HuH-7.5 (cell line): Measurements from ENCODE around the gene DLGAP1.

Experiments used
- DNase-seq: peaks from one replicate; pipeline ENCODE4 v3.0.0; 2011; ENCODE audit warnings: low spot score

Gene DLGAP1

GRCh38 chr18:4286256-4286655 lies 168.9 kb downstream of the DLGAP1 start:
- no peak for DNase-seq

DNA sequence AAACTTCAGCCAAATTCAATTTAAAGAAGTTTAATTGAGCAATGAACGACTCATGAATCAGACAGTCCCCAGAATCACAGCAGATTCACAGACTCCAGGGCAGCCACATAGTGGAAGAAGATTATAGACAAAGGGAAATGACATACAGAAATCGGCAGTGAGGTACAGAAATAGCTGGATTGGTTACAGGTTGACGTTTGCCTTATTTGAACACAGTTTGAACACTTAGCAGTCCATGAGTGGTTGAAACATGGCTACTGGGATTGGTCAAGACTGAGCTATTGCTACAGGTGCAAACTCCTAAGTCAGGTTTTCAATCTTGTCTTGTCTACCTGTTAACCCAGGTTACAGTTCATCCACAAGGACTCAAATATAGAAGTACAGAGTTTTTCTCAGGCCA lies 169.6 kb downstream of the DLGAP1 start:
- DNase-seq = no peak

DNA sequence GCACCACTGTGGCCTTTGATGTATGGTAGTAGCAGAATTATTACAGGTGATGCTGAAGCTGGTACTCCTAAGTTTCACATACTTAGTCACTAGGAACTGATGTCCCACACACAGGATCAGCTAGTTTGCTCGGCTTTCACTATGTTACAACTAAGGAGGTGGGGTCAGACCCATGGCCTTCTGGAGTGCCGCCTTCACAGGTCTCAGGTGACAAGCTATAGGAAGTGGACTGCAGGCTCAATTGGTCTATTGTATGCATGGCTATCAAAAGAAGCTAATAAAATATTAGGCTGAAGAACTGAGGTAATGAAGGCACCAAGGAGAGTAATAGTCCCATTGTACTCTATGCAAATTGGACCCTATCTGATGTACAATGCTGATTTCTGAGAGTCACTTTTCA lies 170.6 kb downstream of the DLGAP1 start:
- no peak for DNase-seq

DNA sequence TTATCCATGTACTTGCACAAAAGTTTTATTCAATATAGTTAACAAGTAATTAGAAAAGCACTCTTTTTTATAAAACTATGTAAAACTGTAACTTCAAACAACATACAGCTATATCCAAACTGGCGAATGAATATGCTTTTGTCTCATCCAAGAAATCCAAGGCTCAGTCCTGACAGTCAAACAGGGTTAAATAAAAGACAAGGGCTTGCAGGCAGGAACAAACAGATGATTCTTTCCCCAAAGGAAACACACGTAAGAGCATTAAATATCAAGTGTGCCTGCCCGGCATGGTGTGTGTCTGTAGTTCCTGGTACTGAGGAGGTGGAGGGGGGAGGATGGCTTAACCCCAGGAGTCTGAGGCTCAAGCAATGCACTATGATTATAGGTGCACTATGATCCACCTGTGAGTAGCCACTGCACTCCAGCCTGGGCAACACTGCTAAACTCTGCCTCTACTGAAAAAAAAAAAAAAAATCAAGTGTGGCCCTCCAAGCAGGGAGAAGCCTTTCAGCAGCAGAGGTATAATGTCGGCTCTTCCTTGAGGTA lies 171.3 kb downstream of the DLGAP1 start:
- DNase-seq = no peak

- DNase-seq = no peak
Observed at GRCh38 chr18:4282954-4283353, 172.2 kb downstream of the DLGAP1 start.

DNA sequence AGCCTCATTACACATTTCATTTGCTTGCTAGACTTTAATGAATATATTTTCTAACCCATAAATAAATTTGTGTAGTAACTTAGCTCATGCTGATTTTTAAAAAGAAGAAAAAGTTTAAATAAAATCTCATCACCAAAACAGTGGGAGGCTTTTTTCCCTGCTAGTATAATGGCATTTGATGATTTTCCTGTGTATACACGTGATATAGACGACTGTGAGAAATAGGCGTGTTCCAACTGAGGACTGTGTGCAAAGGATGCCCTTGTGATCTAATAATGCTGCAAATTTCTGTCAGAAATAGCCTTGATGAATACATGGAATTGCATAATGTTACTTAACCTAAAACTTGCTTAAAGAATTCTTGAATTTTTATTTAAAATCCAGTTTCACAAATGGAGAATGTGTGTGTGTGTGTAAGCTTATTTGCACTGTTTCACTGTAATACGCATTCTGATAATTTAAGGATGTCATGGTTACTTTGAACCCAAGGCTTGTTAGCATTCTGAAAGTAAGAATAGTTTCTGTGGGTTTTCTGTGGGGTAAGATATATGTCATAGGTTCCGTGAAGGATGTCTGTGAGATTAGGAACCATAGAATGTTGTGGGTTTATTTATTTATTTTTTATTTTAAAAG lies 178.0 kb downstream of the DLGAP1 start:
- DNase-seq = no peak

DNA sequence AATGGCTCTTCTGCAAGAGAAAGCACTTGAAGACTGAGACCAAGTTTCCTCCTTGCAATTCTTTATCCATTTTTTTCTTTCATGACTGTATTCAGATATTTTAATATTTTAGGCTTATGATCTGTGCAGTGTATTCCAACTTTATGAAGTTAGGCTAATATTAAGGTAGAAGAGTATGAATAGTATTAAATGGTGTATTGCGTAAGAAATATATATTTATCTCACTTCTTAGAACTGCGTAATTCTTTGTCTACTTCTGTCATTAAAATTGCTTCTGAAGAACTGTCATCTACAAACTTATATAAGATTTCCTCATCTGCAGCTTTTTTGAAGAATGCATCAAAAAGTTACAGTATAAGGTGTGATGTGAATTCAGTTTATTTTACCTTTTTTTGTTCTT lies 183.2 kb downstream of the DLGAP1 start:
- DNase-seq = no peak

DNA sequence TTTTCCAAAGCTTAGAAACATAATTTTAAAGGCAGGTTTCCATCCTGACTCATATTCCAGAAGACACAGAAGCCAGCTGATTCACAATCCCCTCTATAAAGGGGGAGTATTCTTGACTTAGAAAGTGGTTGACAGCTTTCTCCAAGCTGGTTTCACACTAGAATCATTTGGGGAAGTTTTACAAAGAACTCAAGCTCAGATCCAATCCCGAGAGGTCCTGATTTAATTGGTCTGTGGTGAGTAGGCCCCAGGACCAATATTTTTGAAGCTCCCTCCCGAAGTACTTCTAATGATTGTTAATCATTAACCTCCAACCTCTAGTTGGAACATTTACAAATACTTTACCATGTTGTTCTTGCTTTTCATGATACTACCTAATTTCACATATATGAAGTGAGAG lies 184.1 kb downstream of the DLGAP1 start:
- DNase-seq = no peak

GRCh38 chr18:4270016-4270415 lies 185.1 kb downstream of the DLGAP1 start:
- no peak for DNase-seq

DNA sequence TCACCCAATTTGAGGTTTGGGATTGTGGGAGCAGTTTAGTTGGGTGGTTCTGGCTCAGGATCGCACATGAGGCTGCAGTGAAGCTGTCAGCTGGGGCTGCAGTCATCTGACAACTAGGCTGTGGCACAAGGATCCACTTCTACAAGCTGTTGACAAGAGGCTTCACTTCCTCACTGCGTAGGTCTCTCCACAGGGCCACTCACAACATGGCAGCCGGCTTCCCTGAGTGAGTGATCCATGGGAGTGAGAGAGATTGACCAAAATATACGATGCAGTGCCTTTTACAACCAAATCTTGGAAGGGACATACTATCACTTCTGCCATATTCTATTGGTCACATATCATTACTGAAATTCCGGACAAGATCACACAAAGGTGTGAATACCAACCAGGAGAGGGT lies 187.5 kb downstream of the DLGAP1 start:
- DNase-seq = no peak

GRCh38 chr18:4264347-4264791 lies 190.7 kb downstream of the DLGAP1 start:
- no peak for DNase-seq

- no peak for DNase-seq
Observed at GRCh38 chr18:4260107-4260506, 195.0 kb downstream of the DLGAP1 start.

GRCh38 chr18:4256766-4257417 lies 198.2 kb downstream of the DLGAP1 start:
- no peak for DNase-seq

DNA sequence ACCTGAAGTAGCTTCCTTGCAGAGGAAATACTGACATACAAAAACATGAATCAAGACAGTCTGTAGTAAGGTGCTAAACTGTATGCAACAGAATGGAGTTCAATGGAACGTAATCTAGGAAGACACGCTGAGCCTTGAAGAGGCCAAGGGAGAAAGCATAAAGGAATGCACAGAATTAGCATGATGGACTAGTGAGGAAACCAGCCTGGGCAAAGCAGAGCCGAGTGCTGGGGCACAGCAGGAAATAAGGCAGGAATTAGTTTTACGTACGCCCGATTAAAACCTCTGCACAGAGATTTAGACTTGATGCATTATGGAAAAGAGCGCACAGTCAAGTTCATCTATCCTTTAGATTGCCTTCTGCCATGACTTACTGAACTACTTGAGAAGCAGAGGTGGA lies 200.3 kb downstream of the DLGAP1 start:
- no peak for DNase-seq

- no peak for DNase-seq
Observed at GRCh38 chr18:4252829-4253228, 202.3 kb downstream of the DLGAP1 start.

GRCh38 chr18:4251873-4252272 lies 203.2 kb downstream of the DLGAP1 start:
- no peak for DNase-seq

DNA sequence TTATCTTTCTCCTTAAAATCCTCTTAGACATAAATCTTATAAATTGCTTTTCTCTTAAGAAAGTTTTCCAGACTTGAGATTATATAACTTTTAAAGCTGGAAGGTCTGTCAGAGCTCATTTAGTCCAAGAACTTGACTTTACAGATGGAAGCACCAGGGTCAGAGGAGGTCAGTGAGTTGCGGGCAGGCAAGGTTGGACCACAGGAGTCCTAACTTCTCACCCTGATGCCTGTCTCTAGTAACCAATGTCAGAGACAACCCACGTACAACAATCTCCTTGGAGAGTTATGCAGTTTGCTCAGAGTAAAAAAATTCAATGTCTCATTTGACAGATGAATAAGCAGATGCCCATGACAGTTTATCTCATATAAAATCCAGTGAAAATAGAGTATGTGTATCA lies 203.9 kb downstream of the DLGAP1 start:
- no peak for DNase-seq

DNA sequence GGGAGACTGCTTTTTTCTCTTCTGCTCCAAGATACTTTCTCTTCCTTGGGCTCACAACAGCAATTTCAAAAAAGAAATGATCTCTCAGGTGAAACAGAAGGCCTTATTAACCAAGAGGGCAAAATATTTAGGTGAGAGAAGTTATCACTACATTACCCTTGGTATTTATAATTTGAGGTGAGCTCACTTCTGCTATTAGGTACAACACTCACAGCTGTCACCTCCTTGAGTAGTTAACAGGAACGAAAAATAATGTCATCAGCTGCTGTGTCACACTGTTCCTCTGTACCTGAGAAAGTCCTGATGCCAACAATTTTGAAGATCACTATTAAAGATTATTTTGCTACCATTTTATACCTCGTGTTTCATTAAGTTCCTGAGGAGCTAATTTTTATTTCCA lies 205.0 kb downstream of the DLGAP1 start:
- DNase-seq = no peak

- DNase-seq = no peak
Observed at GRCh38 chr18:4248686-4249085, 206.4 kb downstream of the DLGAP1 start.

- DNase-seq = no peak
Observed at GRCh38 chr18:4246374-4246773, 208.7 kb downstream of the DLGAP1 start.

DNA sequence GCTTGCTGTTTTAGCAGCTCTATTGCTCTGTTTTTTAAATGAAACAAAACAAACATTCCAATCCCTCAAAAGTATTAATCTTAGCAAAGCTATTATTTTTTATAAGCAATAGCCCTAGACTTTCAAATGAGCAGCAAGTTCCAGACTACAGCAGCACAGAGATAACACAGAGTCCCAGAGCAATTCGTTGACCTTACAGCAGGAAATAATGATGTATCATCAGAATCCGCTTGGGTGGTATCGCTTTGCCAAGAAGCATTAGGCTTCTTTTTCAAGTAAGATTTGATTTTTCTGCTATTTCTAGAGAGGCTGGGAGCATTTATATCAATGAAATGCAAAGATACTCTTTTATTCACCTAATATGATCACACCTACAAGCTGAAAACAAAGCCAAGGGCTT lies 209.7 kb downstream of the DLGAP1 start:
- no peak for DNase-seq

DNA sequence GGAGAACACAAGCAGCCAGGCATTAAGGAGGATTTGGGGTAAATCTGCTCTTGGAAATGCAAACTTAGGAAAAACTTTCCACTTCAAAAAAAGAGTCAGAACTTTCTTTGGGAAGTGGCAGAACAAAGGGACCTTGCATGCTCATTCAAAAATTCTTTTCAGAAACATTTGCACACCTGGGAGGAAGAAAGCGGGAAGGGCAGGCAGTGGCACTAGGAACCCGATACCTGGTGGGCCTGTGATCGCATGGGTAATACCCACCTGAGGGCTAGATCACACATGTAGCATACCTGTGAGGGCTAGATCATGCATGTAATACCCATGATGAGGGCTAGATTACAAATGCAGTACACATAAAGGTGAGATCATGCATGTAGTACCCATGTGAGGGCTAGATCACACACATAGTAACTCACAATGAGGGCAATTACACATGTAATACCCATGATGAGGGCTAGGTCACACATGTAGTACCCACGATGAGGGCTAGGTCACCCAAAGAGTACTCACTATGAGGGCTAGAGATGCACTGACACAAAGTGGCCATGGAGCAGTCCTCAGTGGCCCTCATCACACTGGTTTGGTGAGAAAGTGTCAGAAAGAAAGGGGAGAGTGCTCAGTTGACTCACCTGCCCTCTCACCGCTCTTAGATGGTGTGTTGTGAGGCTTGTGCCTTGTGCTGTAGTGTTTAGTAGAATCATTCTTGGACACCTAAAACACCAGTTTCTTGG lies 212.5 kb downstream of the DLGAP1 start:
- no peak for DNase-seq

DNA sequence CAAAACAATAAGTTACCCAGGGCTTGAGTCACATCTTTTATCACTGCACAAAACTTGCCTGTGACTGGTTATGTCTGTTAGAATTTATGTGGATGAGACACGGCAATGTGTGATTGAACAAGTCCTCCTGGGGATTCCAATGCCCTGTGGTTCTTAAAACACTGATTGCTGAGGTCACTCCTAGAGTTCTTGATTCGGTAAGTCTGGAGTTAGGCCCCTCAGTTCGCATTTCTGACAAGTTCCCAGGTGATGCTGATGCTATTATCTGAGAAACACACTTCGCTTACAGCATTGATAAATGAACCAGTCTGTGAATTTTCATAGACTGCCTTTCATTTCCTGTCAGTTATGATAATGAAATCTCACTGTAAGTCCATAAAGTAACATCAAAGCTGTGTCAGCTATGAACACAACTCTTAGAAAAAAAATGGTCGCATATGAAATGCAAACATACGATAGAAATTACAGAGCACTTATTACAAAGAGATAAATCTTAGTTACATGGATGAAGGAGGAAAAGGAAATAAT lies 214.0 kb downstream of the DLGAP1 start:
- DNase-seq = no peak
